ENCODE measurements around the gene PRPF38B. TPM values are rescaled to one million over a fixed set of nuclear protein-coding genes. Genes with fewer than 3 reads are reported as not detected.

The PRPF38B gene
- total and polyA plus RNA-seq, 10 of the 15 experiments (the other 5 are each of a cell fraction or from before 2014, with no cell fraction given): 32.9 to 79.2 (median 47.8) TPM

DNA sequence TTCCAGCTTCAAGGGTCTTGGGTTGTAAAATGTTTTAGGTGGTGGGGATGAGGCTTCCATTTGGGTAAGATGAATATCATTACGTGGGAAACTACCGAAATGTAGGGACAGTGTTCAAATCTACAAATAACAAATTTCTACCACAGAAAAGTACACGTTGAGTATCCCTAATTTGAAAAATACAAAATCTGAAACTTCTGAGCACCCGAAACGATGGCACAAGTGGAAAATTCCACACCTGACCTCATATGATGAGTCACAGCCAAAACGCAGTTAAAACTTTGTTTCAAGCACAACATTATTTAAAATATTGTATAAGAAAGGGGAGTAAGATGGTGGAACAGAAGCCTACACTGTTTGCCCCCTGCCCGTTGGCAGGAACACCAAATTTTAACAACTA, 22.4 kb upstream of the PRPF38B start:
- RAD21 ChIA-PET (ENCODE audit: unreplicated experiment): no interaction called here
- CTCF ChIA-PET: no interaction called here
- intact Hi-C loops (cut with micrococcal nuclease; ENCODE audit: unreplicated experiment): loop anchor here (10.0 kb wide), 1 partner anchor 55 kb away; no protein-coding TSS in a partner anchor
- TF ChIP-seq GABPA (IDR thresholded peaks at IDR 0.05; ENCODE audit: low read depth) (no peak), JUND (IDR thresholded peaks at IDR 0.05; ENCODE audit: low read depth, low read length) (no peak), NFYB (IDR thresholded peaks at IDR 0.05; ENCODE audit: insufficient read depth, low read depth, low read length) (no peak), STAT3 (IDR thresholded peaks at IDR 0.05; ENCODE audit: low read depth, low read length) (no peak), TBL1XR1 (IDR thresholded peaks at IDR 0.05; ENCODE audit: low read depth, low read length) (no peak), BACH1 (IDR thresholded peaks at IDR 0.05; ENCODE audit: borderline replicate concordance) (no peak), MYB (IDR thresholded peaks at IDR 0.05; ENCODE audit: borderline replicate concordance, low read depth, low read length) (no peak), MEF2B (IDR thresholded peaks at IDR 0.05; ENCODE audit: partially characterized antibody, poor library complexity, severe bottlenecking) (no peak), PML (IDR thresholded peaks at IDR 0.05; ENCODE audit: low read length) (no peak), NRF1 (conservative IDR thresholded peaks at IDR 0.05; ENCODE audit: low read depth, low read length) (no peak)
- TF ChIP-seq, protein P1, sequence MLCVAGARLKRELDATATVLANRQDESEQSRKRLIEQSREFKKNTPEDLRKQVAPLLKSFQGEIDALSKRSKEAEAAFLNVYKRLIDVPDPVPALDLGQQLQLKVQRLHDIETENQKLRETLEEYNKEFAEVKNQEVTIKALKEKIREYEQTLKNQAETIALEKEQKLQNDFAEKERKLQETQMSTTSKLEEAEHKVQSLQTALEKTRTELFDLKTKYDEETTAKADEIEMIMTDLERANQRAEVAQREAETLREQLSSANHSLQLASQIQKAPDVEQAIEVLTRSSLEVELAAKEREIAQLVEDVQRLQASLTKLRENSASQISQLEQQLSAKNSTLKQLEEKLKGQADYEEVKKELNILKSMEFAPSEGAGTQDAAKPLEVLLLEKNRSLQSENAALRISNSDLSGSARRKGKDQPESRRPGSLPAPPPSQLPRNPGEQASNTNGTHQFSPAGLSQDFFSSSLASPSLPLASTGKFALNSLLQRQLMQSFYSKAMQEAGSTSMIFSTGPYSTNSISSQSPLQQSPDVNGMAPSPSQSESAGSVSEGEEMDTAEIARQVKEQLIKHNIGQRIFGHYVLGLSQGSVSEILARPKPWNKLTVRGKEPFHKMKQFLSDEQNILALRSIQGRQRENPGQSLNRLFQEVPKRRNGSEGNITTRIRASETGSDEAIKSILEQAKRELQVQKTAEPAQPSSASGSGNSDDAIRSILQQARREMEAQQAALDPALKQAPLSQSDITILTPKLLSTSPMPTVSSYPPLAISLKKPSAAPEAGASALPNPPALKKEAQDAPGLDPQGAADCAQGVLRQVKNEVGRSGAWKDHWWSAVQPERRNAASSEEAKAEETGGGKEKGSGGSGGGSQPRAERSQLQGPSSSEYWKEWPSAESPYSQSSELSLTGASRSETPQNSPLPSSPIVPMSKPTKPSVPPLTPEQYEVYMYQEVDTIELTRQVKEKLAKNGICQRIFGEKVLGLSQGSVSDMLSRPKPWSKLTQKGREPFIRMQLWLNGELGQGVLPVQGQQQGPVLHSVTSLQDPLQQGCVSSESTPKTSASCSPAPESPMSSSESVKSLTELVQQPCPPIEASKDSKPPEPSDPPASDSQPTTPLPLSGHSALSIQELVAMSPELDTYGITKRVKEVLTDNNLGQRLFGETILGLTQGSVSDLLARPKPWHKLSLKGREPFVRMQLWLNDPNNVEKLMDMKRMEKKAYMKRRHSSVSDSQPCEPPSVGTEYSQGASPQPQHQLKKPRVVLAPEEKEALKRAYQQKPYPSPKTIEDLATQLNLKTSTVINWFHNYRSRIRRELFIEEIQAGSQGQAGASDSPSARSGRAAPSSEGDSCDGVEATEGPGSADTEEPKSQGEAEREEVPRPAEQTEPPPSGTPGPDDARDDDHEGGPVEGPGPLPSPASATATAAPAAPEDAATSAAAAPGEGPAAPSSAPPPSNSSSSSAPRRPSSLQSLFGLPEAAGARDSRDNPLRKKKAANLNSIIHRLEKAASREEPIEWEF (IDR thresholded peaks at IDR 0.05; ENCODE audit: insufficient replicate concordance, low read depth, low read length): no peak
- TF ChIP-seq, protein P2, sequence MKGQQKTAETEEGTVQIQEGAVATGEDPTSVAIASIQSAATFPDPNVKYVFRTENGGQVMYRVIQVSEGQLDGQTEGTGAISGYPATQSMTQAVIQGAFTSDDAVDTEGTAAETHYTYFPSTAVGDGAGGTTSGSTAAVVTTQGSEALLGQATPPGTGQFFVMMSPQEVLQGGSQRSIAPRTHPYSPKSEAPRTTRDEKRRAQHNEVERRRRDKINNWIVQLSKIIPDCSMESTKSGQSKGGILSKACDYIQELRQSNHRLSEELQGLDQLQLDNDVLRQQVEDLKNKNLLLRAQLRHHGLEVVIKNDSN (IDR thresholded peaks at IDR 0.05; ENCODE audit: borderline replicate concordance, extremely low read length, insufficient read depth, low read depth, low read length): no peak
- TF ChIP-seq, protein P3, sequence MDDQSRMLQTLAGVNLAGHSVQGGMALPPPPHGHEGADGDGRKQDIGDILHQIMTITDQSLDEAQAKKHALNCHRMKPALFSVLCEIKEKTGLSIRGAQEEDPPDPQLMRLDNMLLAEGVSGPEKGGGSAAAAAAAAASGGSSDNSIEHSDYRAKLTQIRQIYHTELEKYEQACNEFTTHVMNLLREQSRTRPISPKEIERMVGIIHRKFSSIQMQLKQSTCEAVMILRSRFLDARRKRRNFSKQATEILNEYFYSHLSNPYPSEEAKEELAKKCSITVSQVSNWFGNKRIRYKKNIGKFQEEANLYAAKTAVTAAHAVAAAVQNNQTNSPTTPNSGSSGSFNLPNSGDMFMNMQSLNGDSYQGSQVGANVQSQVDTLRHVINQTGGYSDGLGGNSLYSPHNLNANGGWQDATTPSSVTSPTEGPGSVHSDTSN (IDR thresholded peaks at IDR 0.05; ENCODE audit: insufficient replicate concordance, low read depth, low read length): no peak
- TF ChIP-seq, protein P4, sequence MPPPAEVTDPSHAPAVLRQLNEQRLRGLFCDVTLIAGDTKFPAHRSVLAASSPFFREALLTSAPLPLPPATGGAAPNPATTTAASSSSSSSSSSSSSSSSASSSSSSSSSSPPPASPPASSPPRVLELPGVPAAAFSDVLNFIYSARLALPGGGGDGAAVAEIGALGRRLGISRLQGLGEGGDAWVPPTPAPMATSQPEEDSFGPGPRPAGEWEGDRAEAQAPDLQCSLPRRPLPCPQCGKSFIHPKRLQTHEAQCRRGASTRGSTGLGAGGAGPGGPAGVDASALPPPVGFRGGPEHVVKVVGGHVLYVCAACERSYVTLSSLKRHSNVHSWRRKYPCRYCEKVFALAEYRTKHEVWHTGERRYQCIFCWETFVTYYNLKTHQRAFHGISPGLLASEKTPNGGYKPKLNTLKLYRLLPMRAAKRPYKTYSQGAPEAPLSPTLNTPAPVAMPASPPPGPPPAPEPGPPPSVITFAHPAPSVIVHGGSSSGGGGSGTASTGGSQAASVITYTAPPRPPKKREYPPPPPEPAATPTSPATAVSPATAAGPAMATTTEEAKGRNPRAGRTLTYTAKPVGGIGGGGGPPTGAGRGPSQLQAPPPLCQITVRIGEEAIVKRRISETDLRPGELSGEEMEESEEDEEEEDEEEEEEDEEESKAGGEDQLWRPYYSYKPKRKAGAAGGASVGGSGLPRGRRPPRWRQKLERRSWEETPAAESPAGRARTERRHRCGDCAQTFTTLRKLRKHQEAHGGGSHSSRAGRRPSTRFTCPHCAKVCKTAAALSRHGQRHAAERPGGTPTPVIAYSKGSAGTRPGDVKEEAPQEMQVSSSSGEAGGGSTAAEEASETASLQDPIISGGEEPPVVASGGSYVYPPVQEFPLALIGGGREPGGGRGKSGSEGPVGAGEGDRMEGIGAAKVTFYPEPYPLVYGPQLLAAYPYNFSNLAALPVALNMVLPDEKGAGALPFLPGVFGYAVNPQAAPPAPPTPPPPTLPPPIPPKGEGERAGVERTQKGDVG (CRISPR knock-in tag; IDR thresholded peaks at IDR 0.05): no peak

More for the DNA sequence above, 22.4 kb upstream of the PRPF38B start:
- H3K27me3 ChIP-seq (replicated peaks in 1 of 2; ENCODE audit: control insufficient read depth in 2 of 2, insufficient read depth in 2 of 2, low read length in 1 of 2): no peaks in the 10 kb centered on the region
- no peaks in the 10 kb centered on the region for H4K20me1 ChIP-seq (ENCODE audit: control insufficient read depth, insufficient read depth)
- no peaks in the 10 kb centered on the region for H3K36me3 ChIP-seq (ENCODE audit: control insufficient read depth in 2 of 2, insufficient read depth in 2 of 2, low read length in 1 of 2)
- POLR2A ChIA-PET: no interaction called here
- H3K4me2 ChIP-seq (ENCODE audit: control insufficient read depth, insufficient read depth): no peak overlapping the region
- no peaks in the 10 kb centered on the region for H3K4me1 ChIP-seq (ENCODE audit: control insufficient read depth, insufficient read depth, low read length)
- H2AFZ ChIP-seq (ENCODE audit: control insufficient read depth, low read depth, low read length): no peak overlapping the region
- H3K79me2 ChIP-seq (ENCODE audit: control insufficient read depth, insufficient read depth, low read length): no peaks in the 10 kb centered on the region
- SMC1A ChIA-PET (ENCODE audit: uncharacterized antibody, unreplicated experiment): no interaction called here
- ATAC-seq (no peak), DNase-seq (ENCODE audit: low read depth, low spot score) (no peak), FAIRE-seq (no peak)
- no peak overlapping the region for H3K4me3 ChIP-seq
- no TSS peak for BruUV-seq (replicated peaks)
- H3K27ac ChIP-seq (ENCODE audit: control insufficient read depth, insufficient read depth): no peak overlapping the region
- no peak overlapping the region for H3K9ac ChIP-seq (ENCODE audit: control insufficient read depth, insufficient read depth, low read length)
- in situ Hi-C loops (cut with MboI): no loop called here
- no peaks in the 10 kb centered on the region for H3K9me3 ChIP-seq (replicated peaks; ENCODE audit: control insufficient read depth, insufficient read depth, low read length)
- 29% methylated on average over 7 of the region's 7 CpGs for WGBS (ENCODE audit: insufficient coverage, insufficient replicate concordance, low lambda C conversion rate, missing lambda C conversion rate)
